Smooth muscle cell of the brain vasculature (primary cell): ENCODE results near the gene IL12RB1.

Source experiments
- DNase-seq: peaks from one replicate; pipeline ENCODE4 v3.0.0-alpha.2; 2012; ENCODE audit warnings: low read depth, low spot score

Gene IL12RB1

GRCh38 chr19:18009412-18010066 lies 77.2 kb downstream of the IL12RB1 start:
- no peak for DNase-seq
